ENCODE data around the gene STING1. TPM values are rescaled to one million over a fixed set of nuclear protein-coding genes. Genes with fewer than 3 reads are reported as not detected.
A peak's percentile ranks its signal among the peaks of the same experiment; 100 is the strongest.

STING1 gene
- total and polyA plus RNA-seq, 2 of the 8 experiments (the other 6 are each of a cell fraction or from before 2014, with no cell fraction given): 0.26 to 0.47 TPM

- TF ChIP-seq CEBPB (IDR thresholded peaks at IDR 0.05; ENCODE audit: low read depth, low read length) (peak; percentile 93), KDM5A (IDR thresholded peaks at IDR 0.05; ENCODE audit: low read length) (no peak)
- Histone ChIP-seq H4K8ac (ENCODE audit: extremely low read depth, insufficient read depth, low read length) (no peak overlapping the region), H4K5ac (ENCODE audit: insufficient read length, low read depth, low read length) (no peak overlapping the region), H3K4me2 (ENCODE audit: insufficient read depth in 1 of 2, low read depth in 2 of 2, low read length in 2 of 2) (no peak overlapping the region), H3K27me3 (replicated peaks in 1 of 4; ENCODE audit: control insufficient read depth in 3 of 4, extremely low read depth in 1 of 4, insufficient read depth in 3 of 4, low read length in 3 of 4) (0 out of 7 replicates have a peak, but pooled peaks cover 0 to 2% (median 0%) of the 10 kb centered on the region in 4 experiments), H3K56ac (replicated peaks; ENCODE audit: insufficient read length, low read depth, low read length) (no peak overlapping the region), H4K91ac (replicated peaks; ENCODE audit: insufficient read length, low read length) (peak overlapping the region; percentile 9), H3K9ac (replicated peaks in 1 of 4; ENCODE audit: extremely low read depth in 1 of 4, low read depth in 3 of 4, low read length in 3 of 4) (no peak overlapping the region), H3K4me3 (ENCODE audit: extremely low read depth in 1 of 4, insufficient read depth in 2 of 4, low read depth in 3 of 4, low read length in 4 of 4) (no peak overlapping the region), H2BK5ac (ENCODE audit: low read depth, low read length) (no peak overlapping the region), H2BK20ac (ENCODE audit: low read length) (no peak overlapping the region), H2BK12ac (ENCODE audit: low read depth, low read length) (peak overlapping the region; percentile 18; the same call in 1 of the 2 replicates), H2AK5ac (ENCODE audit: low read depth, low read length) (no peak overlapping the region; the same call in 1 of the 2 replicates), H3K23me2 (ENCODE audit: low read depth, low read length) (no peaks in the 10 kb centered on the region), H2BK15ac (ENCODE audit: low read length) (no peak overlapping the region), H3K14ac (ENCODE audit: insufficient read length) (no peak overlapping the region), H3K79me1 (ENCODE audit: low read depth, low read length) (no peaks in the 10 kb centered on the region), H2BK120ac (replicated peaks; ENCODE audit: low read depth, low read length) (no peak overlapping the region), H3K9me3 (ENCODE audit: insufficient read depth in 2 of 2, low read depth in 1 of 2, low read length in 1 of 2) (no peaks in the 10 kb centered on the region), H3K23ac (ENCODE audit: insufficient read length) (no peak overlapping the region), H3K27ac (ENCODE audit: low read depth, low read length) (no peak overlapping the region), H3K36me3 (ENCODE audit: control insufficient read depth in 2 of 4, insufficient read depth in 4 of 4, low read length in 3 of 4) (no peaks in the 10 kb centered on the region), H3K4ac (replicated peaks; ENCODE audit: insufficient read length, low read depth, low read length) (no peak overlapping the region), H2AFZ (ENCODE audit: low read length) (no peak overlapping the region), H3K4me1 (replicated peaks in 1 of 4; ENCODE audit: control insufficient read depth in 3 of 4, insufficient read depth in 4 of 4, low read length in 3 of 4) (peaks cover 6 to 33% (median 15%) of the 10 kb centered on the region in 4 experiments), H4K20me1 (replicated peaks in 1 of 2; ENCODE audit: control insufficient read depth in 1 of 2, insufficient read depth in 2 of 2, low read length in 2 of 2) (no peaks in the 10 kb centered on the region), H3K18ac (ENCODE audit: extremely low read depth, low read length) (no peak overlapping the region), H3K79me2 (ENCODE audit: control insufficient read depth in 1 of 2, insufficient read depth in 2 of 2, low read length in 2 of 2) (no peaks in the 10 kb centered on the region)
- ChIA-PET CTCF (ENCODE audit: partially characterized antibody) (interaction anchor here (0.7 to 2.3 kb wide), 3 partner anchors 19 to 53 kb away, joined by 3 to 6 read pairs (median 4); no protein-coding TSS in a partner anchor), POLR2A (ENCODE audit: partially characterized antibody) (no interaction called here)
- WGBS, 2 experiments (ENCODE audit: extremely low coverage in 1 of 2, insufficient coverage in 1 of 2, insufficient read length in 1 of 2, insufficient replicate concordance in 2 of 2, low coverage in 1 of 2, low lambda C conversion rate in 2 of 2, missing lambda C conversion rate in 1 of 2): 90% methylated on average over 12 of the region's 13 CpGs; no CpG with 5 or more reads in 1 of the 2 experiments
- FAIRE-seq (no peak), DNase-seq (ENCODE audit: low read depth in 1 of 2, low spot score in 2 of 2) (no peak)
Observed at GRCh38 chr5:139474890-139475791, 7.4 kb downstream of the STING1 start.
